Measurements from ENCODE around the gene PCNT. TPM values are rescaled to one million over a fixed set of nuclear protein-coding genes. Genes with fewer than 3 reads are reported as not detected.

PCNT gene
- total RNA-seq, 6 experiments from 2014 or later = 23.2 to 26.9 (median 25.5) TPM

GRCh38 chr21:46291561-46291960 is 32.4 kb upstream of the PCNT start:
- no peak for DNase-seq
- peaks cover 6% of the 10 kb centered on the region for H3K27me3 Mint-ChIP-seq (ENCODE audit: insufficient read depth)
- H3K4me3 Mint-ChIP-seq = no peak overlapping the region
- TF ChIP-seq CTCF (IDR thresholded peaks at IDR 0.05) = no peak
- peaks cover 4% of the 10 kb centered on the region; the same call in 1 of the 2 replicates for H3K9me3 Mint-ChIP-seq
- H3K4me1 Mint-ChIP-seq (ENCODE audit: low read depth) = peaks cover 29% of the 10 kb centered on the region
- peaks cover 15% of the 10 kb centered on the region for H3K36me3 Mint-ChIP-seq (ENCODE audit: low read depth)
- no peak overlapping the region for H3K27ac Mint-ChIP-seq

GRCh38 chr21:46294647-46295176 is 29.2 kb upstream of the PCNT start:
- Mint-ChIP-seq H3K27me3 (ENCODE audit: insufficient read depth) (peaks cover 6% of the 10 kb centered on the region), H3K9me3 (peaks cover 4% of the 10 kb centered on the region; the same call in 1 of the 2 replicates), H3K27ac (peak overlapping the region; percentile 84), H3K4me3 (0 out of 2 replicates have a peak overlapping the region, but pooled peaks have one; percentile 26), H3K4me1 (ENCODE audit: low read depth) (peaks cover 14% of the 10 kb centered on the region), H3K36me3 (ENCODE audit: low read depth) (peaks cover 26% of the 10 kb centered on the region)
- no peak for TF ChIP-seq CTCF (IDR thresholded peaks at IDR 0.05)
- peak; percentile 58 for DNase-seq

GRCh38 chr21:46295177-46295770 is 28.7 kb upstream of the PCNT start:
- no peak for TF ChIP-seq CTCF (IDR thresholded peaks at IDR 0.05)
- peaks cover 4% of the 10 kb centered on the region; the same call in 1 of the 2 replicates for H3K9me3 Mint-ChIP-seq
- DNase-seq = peak; percentile 31
- peaks cover 26% of the 10 kb centered on the region for H3K36me3 Mint-ChIP-seq (ENCODE audit: low read depth)
- peak overlapping the region; percentile 84 for H3K27ac Mint-ChIP-seq
- peaks cover 14% of the 10 kb centered on the region for H3K4me1 Mint-ChIP-seq (ENCODE audit: low read depth)
- H3K4me3 Mint-ChIP-seq = peak overlapping the region; percentile 26; the same call in 1 of the 2 replicates
- peaks cover 6% of the 10 kb centered on the region for H3K27me3 Mint-ChIP-seq (ENCODE audit: insufficient read depth)

- H3K27me3 Mint-ChIP-seq (ENCODE audit: insufficient read depth) = peaks cover 6% of the 10 kb centered on the region
- H3K4me1 Mint-ChIP-seq (ENCODE audit: low read depth) = peaks cover 14% of the 10 kb centered on the region
- H3K4me3 Mint-ChIP-seq = no peak overlapping the region
- H3K36me3 Mint-ChIP-seq (ENCODE audit: low read depth) = peaks cover 25% of the 10 kb centered on the region
- no peak for TF ChIP-seq CTCF (IDR thresholded peaks at IDR 0.05)
- H3K27ac Mint-ChIP-seq = peak overlapping the region; percentile 84
- peak; percentile 53 for DNase-seq
- peaks cover 4% of the 10 kb centered on the region; the same call in 1 of the 2 replicates for H3K9me3 Mint-ChIP-seq
Observed at GRCh38 chr21:46295996-46296752, 27.8 kb upstream of the PCNT start.

GRCh38 chr21:46297338-46298271 is 26.4 kb upstream of the PCNT start:
- no peak for TF ChIP-seq CTCF (IDR thresholded peaks at IDR 0.05)

More at GRCh38 chr21:46297338-46298271, 26.4 kb upstream of the PCNT start:
- no peak for DNase-seq
- H3K4me3 Mint-ChIP-seq = no peak overlapping the region
- H3K27ac Mint-ChIP-seq = no peak overlapping the region
- peaks cover 15% of the 10 kb centered on the region; the same call in 1 of the 2 replicates for H3K36me3 Mint-ChIP-seq (ENCODE audit: low read depth)
- peaks cover 4% of the 10 kb centered on the region; the same call in 1 of the 2 replicates for H3K9me3 Mint-ChIP-seq
- peaks cover 5% of the 10 kb centered on the region; the same call in 1 of the 2 replicates for H3K27me3 Mint-ChIP-seq (ENCODE audit: insufficient read depth)
- peaks cover 14% of the 10 kb centered on the region for H3K4me1 Mint-ChIP-seq (ENCODE audit: low read depth)
